Sigmoid colon (tissue), 7 donors: ENCODE measurements around the gene PRELID3B. TPM values are rescaled to one million over a fixed set of nuclear protein-coding genes. Genes with fewer than 3 reads are reported as not detected.

Experiments
- DNase-seq: peaks from one replicate; pipeline ENCODE4 v3.0.0-alpha.2; 2019
- H3K27ac ChIP-seq, 4 donors: fragments of 200-600 bp; sonication (generic); one replicate each; pipeline ENCODE4 v1.5.1; 2016 to 2019; ENCODE audit warnings: mild to moderate bottlenecking in 1 of 4
- H3K27me3 ChIP-seq, 3 donors: fragments of 200-600 bp; sonication (generic); one replicate each; pipeline ENCODE4 v1.5.1; 2019; ENCODE audit warnings: mild to moderate bottlenecking in 1 of 3
- H3K36me3 ChIP-seq, 4 donors: fragments of 200-600 bp; sonication (generic); one replicate each; pipeline ENCODE4 v1.5.1; 2016 to 2019
- H3K4me1 ChIP-seq, 4 donors: fragments of 200-600 bp; sonication (generic); one replicate each; pipeline ENCODE4 v1.5.1; 2017 to 2019
- H3K4me3 ChIP-seq, 4 donors: fragments of 200-600 bp; sonication (generic); one replicate each; pipeline ENCODE4 v1.5.1; 2017 to 2019; ENCODE audit warnings: mild to moderate bottlenecking in 2 of 4, moderate library complexity in 1 of 4
- H3K9me3 ChIP-seq, 4 donors: fragments of 200-600 bp in 3 of 4; sonication (generic) in 3 of 4; one replicate each; pipeline versions ENCODE4 v1.5.1 to v1.6.1; 2013 to 2019
- CTCF ChIP-seq, 4 experiments: fragments of 450-650 bp in 3 of 4; fragments of 200-600 bp in 1 of 4; IDR thresholded peaks; one replicate each; pipeline ENCODE4 v1.5.1; 2016 to 2019; ENCODE audit warnings: antibody characterized with exemption in 4 of 4, mild to moderate bottlenecking in 3 of 4, moderate library complexity in 2 of 4
- EP300 ChIP-seq, 4 donors: sonication (generic); formaldehyde crosslinking; IDR thresholded peaks; one replicate each; pipeline ENCODE4 v1.6.1; 2017; ENCODE audit warnings: antibody characterized with exemption in 4 of 4
- POLR2A ChIP-seq, 2 donors: fragments of 450-650 bp; IDR thresholded peaks; one replicate each; pipeline ENCODE4 v1.6.1; 2016; ENCODE audit warnings: antibody characterized with exemption in 2 of 2, mild to moderate bottlenecking in 2 of 2, moderate library complexity in 2 of 2
- POLR2AphosphoS5 ChIP-seq, 4 donors: sonication (generic); formaldehyde crosslinking; IDR thresholded peaks; one replicate each; pipeline ENCODE4 v1.6.1; 2017; ENCODE audit warnings: antibody characterized with exemption in 4 of 4
- WGBS, 2 donors: extraction: QIAGEN DNeasy Blood & Tissue Kit; methylation state at CpG; one replicate each; pipeline ENCODE4 v1.1.7; 2013; 5-methylcytosine and 5-hydroxymethylcytosine counted together
- intact Hi-C: fragments of 100-400 bp; cut with DNase I; formaldehyde crosslinking; loops from one replicate; pipeline ENCODE4 v1.15.1; 2023
- polyA plus RNA-seq, 3 donors: library from polyadenylated mRNA; stranded (reverse); fragments of 200-250 nt; gene quantifications; one replicate each; pipeline ENCODE4 v1.2.3, GENCODE V29; 2013
- total RNA-seq, 4 donors: library from RNA; depleted of rRNA; stranded (reverse); fragments of >200 nt; gene quantifications; one replicate each; pipeline ENCODE4 v1.1.0, GENCODE V29; 2016
- donor health status: healthy with polysubstance abuse.
- donor health status: Bipolar disorder and iron deficiency.
- donor health status: healthy.

The PRELID3B gene
- total and polyA plus RNA-seq, 7 donors: 27.4 to 189 (median 43.9) TPM

- H3K4me3 ChIP-seq: no peak overlapping the region
- H3K27me3 ChIP-seq: no peaks in the 10 kb centered on the region
- H3K36me3 ChIP-seq: peaks cover 48 to 100% (median 81%) of the 10 kb centered on the region in 4 donors
- no peak for DNase-seq
- TF ChIP-seq POLR2A (IDR thresholded peaks at IDR 0.05): no peak
- no peak for TF ChIP-seq POLR2AphosphoS5 (IDR thresholded peaks at IDR 0.05)
- H3K4me1 ChIP-seq: no peaks in the 10 kb centered on the region
- no peak overlapping the region for H3K27ac ChIP-seq
- WGBS, 2 donors: 77 to 88% methylated on average over 3 of the region's 3 CpGs
- no peaks in the 10 kb centered on the region for H3K9me3 ChIP-seq
- intact Hi-C loops: no loop called here
Measured at GRCh38 chr20:58992911-58993310, 49.7 kb downstream of the PRELID3B start.

- TF ChIP-seq POLR2A (IDR thresholded peaks at IDR 0.05) (no peak), EP300 (IDR thresholded peaks at IDR 0.05) (no peak), POLR2AphosphoS5 (IDR thresholded peaks at IDR 0.05) (no peak), CTCF (IDR thresholded peaks at IDR 0.05) (no peak)
- H3K4me3 ChIP-seq: no peak overlapping the region
- H3K27me3 ChIP-seq: no peaks in the 10 kb centered on the region
- no peak overlapping the region for H3K27ac ChIP-seq
- H3K36me3 ChIP-seq: peaks cover 41 to 100% (median 82%) of the 10 kb centered on the region in 4 donors
- peak; percentile 18 for DNase-seq
- intact Hi-C loops: no loop called here
- H3K4me1 ChIP-seq: no peaks in the 10 kb centered on the region
- WGBS, 2 donors: 81 to 86% methylated on average over 9 of the region's 9 CpGs
- no peaks in the 10 kb centered on the region for H3K9me3 ChIP-seq
Measured at GRCh38 chr20:58991715-58992114, 50.9 kb downstream of the PRELID3B start.

GRCh38 chr20:58990651-58991445, 51.7 kb downstream of the PRELID3B start:
- intact Hi-C loops: no loop called here
- Histone ChIP-seq H3K27ac (no peak overlapping the region), H3K36me3 (peaks cover 36 to 100% (median 79%) of the 10 kb centered on the region in 4 donors), H3K27me3 (no peaks in the 10 kb centered on the region), H3K4me1 (peaks cover 0 to under 1% (median 0%) of the 10 kb centered on the region in 4 donors), H3K4me3 (no peak overlapping the region), H3K9me3 (no peaks in the 10 kb centered on the region)
- 94 to 95% methylated on average over 14 of the region's 14 CpGs for WGBS, 2 donors
- DNase-seq: peak; percentile 52
- TF ChIP-seq EP300 (IDR thresholded peaks at IDR 0.05): no peak
- TF ChIP-seq CTCF (IDR thresholded peaks at IDR 0.05): no peak
- TF ChIP-seq POLR2AphosphoS5 (IDR thresholded peaks at IDR 0.05): no peak
- TF ChIP-seq POLR2A (IDR thresholded peaks at IDR 0.05): no peak

- peak; percentile 48 for DNase-seq
- H3K4me1 ChIP-seq: peaks cover 0 to 17% (median 10%) of the 10 kb centered on the region in 4 donors
- H3K27me3 ChIP-seq: no peaks in the 10 kb centered on the region
- no peak overlapping the region for H3K4me3 ChIP-seq
- H3K36me3 ChIP-seq: peaks cover 36 to 84% (median 71%) of the 10 kb centered on the region in 4 donors
- 88 to 96% methylated on average over 10 of the region's 10 CpGs for WGBS, 2 donors
- H3K9me3 ChIP-seq: no peaks in the 10 kb centered on the region
- no peak overlapping the region for H3K27ac ChIP-seq
- intact Hi-C loops: no loop called here
- no peak for TF ChIP-seq POLR2AphosphoS5 (IDR thresholded peaks at IDR 0.05)
- TF ChIP-seq CTCF (IDR thresholded peaks at IDR 0.05): no peak
- no peak for TF ChIP-seq EP300 (IDR thresholded peaks at IDR 0.05)
- no peak for TF ChIP-seq POLR2A (IDR thresholded peaks at IDR 0.05)
Measured at GRCh38 chr20:58989196-58989595, 53.4 kb downstream of the PRELID3B start.

- H3K27ac ChIP-seq: no peak overlapping the region
- peak; percentile 19 for DNase-seq
- intact Hi-C loops: no loop called here
- H3K4me3 ChIP-seq: no peak overlapping the region
- no peaks in the 10 kb centered on the region for H3K27me3 ChIP-seq
- peaks cover 0 to 24% (median 16%) of the 10 kb centered on the region in 4 donors for H3K4me1 ChIP-seq
- peaks cover 36 to 77% (median 64%) of the 10 kb centered on the region in 4 donors for H3K36me3 ChIP-seq
- H3K9me3 ChIP-seq: no peaks in the 10 kb centered on the region
- 94 to 95% methylated on average over 6 of the region's 6 CpGs for WGBS, 2 donors
- TF ChIP-seq POLR2A (IDR thresholded peaks at IDR 0.05) (no peak), POLR2AphosphoS5 (IDR thresholded peaks at IDR 0.05) (no peak), EP300 (IDR thresholded peaks at IDR 0.05) (no peak), CTCF (IDR thresholded peaks at IDR 0.05) (no peak)
Measured at GRCh38 chr20:58988565-58988882, 54.1 kb downstream of the PRELID3B start.
